Mammary epithelial cell (primary cell): ENCODE data around the gene GNAL.

ENCODE experiments used
- EZH2 ChIP-seq: IDR thresholded peaks from 2 replicates; pipeline ENCODE4 v1.6.1; 2012; ENCODE audit warnings: low read length, inconsistent platforms, borderline replicate concordance
- TF ChIP-seq, protein P1 (sequence below), 2 donors: IDR thresholded peaks in 1 of 2; conservative IDR thresholded peaks in 1 of 2; 2 replicates each; pipeline ENCODE4 v1.5.1; 2011 to 2012; ENCODE audit warnings: inconsistent platforms in 2 of 2, low read length in 2 of 2, mild to moderate bottlenecking in 2 of 2, control low read depth in 1 of 2, low read depth in 1 of 2; ENCODE audit not compliant: insufficient read depth in 1 of 2; ENCODE audit errors: extremely low read depth in 1 of 2

GRCh38 chr18:11801573-11801972 is 112.5 kb downstream of the GNAL start:
- TF ChIP-seq, protein P1, sequence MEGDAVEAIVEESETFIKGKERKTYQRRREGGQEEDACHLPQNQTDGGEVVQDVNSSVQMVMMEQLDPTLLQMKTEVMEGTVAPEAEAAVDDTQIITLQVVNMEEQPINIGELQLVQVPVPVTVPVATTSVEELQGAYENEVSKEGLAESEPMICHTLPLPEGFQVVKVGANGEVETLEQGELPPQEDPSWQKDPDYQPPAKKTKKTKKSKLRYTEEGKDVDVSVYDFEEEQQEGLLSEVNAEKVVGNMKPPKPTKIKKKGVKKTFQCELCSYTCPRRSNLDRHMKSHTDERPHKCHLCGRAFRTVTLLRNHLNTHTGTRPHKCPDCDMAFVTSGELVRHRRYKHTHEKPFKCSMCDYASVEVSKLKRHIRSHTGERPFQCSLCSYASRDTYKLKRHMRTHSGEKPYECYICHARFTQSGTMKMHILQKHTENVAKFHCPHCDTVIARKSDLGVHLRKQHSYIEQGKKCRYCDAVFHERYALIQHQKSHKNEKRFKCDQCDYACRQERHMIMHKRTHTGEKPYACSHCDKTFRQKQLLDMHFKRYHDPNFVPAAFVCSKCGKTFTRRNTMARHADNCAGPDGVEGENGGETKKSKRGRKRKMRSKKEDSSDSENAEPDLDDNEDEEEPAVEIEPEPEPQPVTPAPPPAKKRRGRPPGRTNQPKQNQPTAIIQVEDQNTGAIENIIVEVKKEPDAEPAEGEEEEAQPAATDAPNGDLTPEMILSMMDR (conservative IDR thresholded peaks at IDR 0.05 in 1 of 2, IDR thresholded peaks at IDR 0.05 in 1 of 2; ENCODE audit: extremely low read depth in 1 of 2, insufficient read depth in 1 of 2, low read depth in 1 of 2, low read length in 2 of 2) = no peak
- no peak for TF ChIP-seq EZH2
